HG02759 (cell line): Measurements from ENCODE around the gene SOBP.

ENCODE experiments used
- ATAC-seq: cut with Tn5 transposase; IDR thresholded peaks from one replicate; pipeline ENCODE4 v1.9.1; 2021; ENCODE audit warnings: mild to moderate bottlenecking, moderate library complexity; ENCODE audit not compliant: unreplicated experiment

Gene SOBP

GRCh38 chr6:107485157-107485556, 4.8 kb upstream of the SOBP start:
- no peak for ATAC-seq

GRCh38 chr6:107488174-107488874, 1.6 kb upstream of the SOBP start:
- no peak for ATAC-seq

- ATAC-seq, result no peak
These were observed 862 bp upstream of the SOBP start for GRCh38 chr6:107488875-107489635.

- ATAC-seq, result no peak
These were observed 735 bp downstream of the SOBP start for GRCh38 chr6:107490566-107491137.

- no peak for ATAC-seq
These were observed 1.3 kb downstream of the SOBP start for GRCh38 chr6:107491138-107491609.

GRCh38 chr6:107491760-107492660, 2.1 kb downstream of the SOBP start:
- ATAC-seq, result no peak

GRCh38 chr6:107493158-107494057, 3.5 kb downstream of the SOBP start:
- ATAC-seq, result no peak

- no peak for ATAC-seq
These were observed 5.3 kb downstream of the SOBP start for GRCh38 chr6:107495196-107495643.

GRCh38 chr6:107495971-107496370, 6.1 kb downstream of the SOBP start:
- no peak for ATAC-seq

- no peak for ATAC-seq
These were observed 7.2 kb downstream of the SOBP start for GRCh38 chr6:107496892-107497684.

- no peak for ATAC-seq
These were observed 14.5 kb downstream of the SOBP start for GRCh38 chr6:107504270-107505026.

GRCh38 chr6:107506145-107506544, 16.2 kb downstream of the SOBP start:
- no peak for ATAC-seq

- no peak for ATAC-seq
These were observed 19.6 kb downstream of the SOBP start for GRCh38 chr6:107509506-107509905.

- ATAC-seq, result no peak
These were observed 20.2 kb downstream of the SOBP start for GRCh38 chr6:107510108-107510507.

GRCh38 chr6:107511511-107511993, 21.6 kb downstream of the SOBP start:
- ATAC-seq, result no peak

GRCh38 chr6:107513214-107513613, 23.3 kb downstream of the SOBP start:
- ATAC-seq, result no peak

GRCh38 chr6:107515955-107516354, 26.0 kb downstream of the SOBP start:
- ATAC-seq, result no peak

- ATAC-seq, result no peak
These were observed 27.4 kb downstream of the SOBP start for GRCh38 chr6:107517274-107517673.
